ENCODE data around the gene MYO5A.
A peak's percentile ranks its signal among the peaks of the same experiment; 100 is the strongest.
"Not testable (repeated sequence)": the region's sequence is repeated elsewhere in the genome, so short reads cannot be mapped to it uniquely, and the experiment has no call there.

The MYO5A gene

GRCh38 chr15:52566889-52567288 is 38.2 kb upstream of the MYO5A start:
- H3K4me3 ChIP-seq (ENCODE audit: low read depth, low read length), result peak overlapping the region; percentile 81
- no peak for TF ChIP-seq CTCF (IDR thresholded peaks at IDR 0.05; ENCODE audit: low read depth, low read length)
- no peak for DNase-seq (ENCODE audit: low read depth, low spot score)
- in situ Hi-C loops (cut with HindIII; ENCODE audit: low sequenced_read_pairs), result no loop called here

GRCh38 chr15:52565417-52566358 is 37.0 kb upstream of the MYO5A start:
- in situ Hi-C loops (cut with HindIII; ENCODE audit: low sequenced_read_pairs); H3K4me3 ChIP-seq (ENCODE audit: low read depth, low read length): not testable (repeated sequence)
- DNase-seq (ENCODE audit: low read depth, low spot score), result peak; percentile 74

GRCh38 chr15:52563501-52564060 is 34.9 kb upstream of the MYO5A start:
- no peak for DNase-seq (ENCODE audit: low read depth, low spot score)
- no peak overlapping the region for H3K4me3 ChIP-seq (ENCODE audit: low read depth, low read length)
- TF ChIP-seq CTCF (IDR thresholded peaks at IDR 0.05; ENCODE audit: low read depth, low read length), result no peak
- in situ Hi-C loops (cut with HindIII; ENCODE audit: low sequenced_read_pairs), result no loop called here

- TF ChIP-seq CTCF (IDR thresholded peaks at IDR 0.05; ENCODE audit: low read depth, low read length), result no peak
- no peak overlapping the region for H3K4me3 ChIP-seq (ENCODE audit: low read depth, low read length)
- in situ Hi-C loops (cut with HindIII; ENCODE audit: low sequenced_read_pairs), result no loop called here
- DNase-seq (ENCODE audit: low read depth, low spot score), result peak; percentile 32
These were observed 30.9 kb upstream of the MYO5A start for GRCh38 chr15:52559575-52559974.

- TF ChIP-seq CTCF (IDR thresholded peaks at IDR 0.05; ENCODE audit: low read depth, low read length), result no peak
- no peak overlapping the region for H3K4me3 ChIP-seq (ENCODE audit: low read depth, low read length)
- no peak for DNase-seq (ENCODE audit: low read depth, low spot score)
- in situ Hi-C loops (cut with HindIII; ENCODE audit: low sequenced_read_pairs), result no loop called here
These were observed 30.3 kb upstream of the MYO5A start for GRCh38 chr15:52559022-52559421.

- TF ChIP-seq CTCF (IDR thresholded peaks at IDR 0.05; ENCODE audit: low read depth, low read length), result no peak
- in situ Hi-C loops (cut with HindIII; ENCODE audit: low sequenced_read_pairs), result no loop called here
- DNase-seq (ENCODE audit: low read depth, low spot score), result peak; percentile 78
- H3K4me3 ChIP-seq (ENCODE audit: low read depth, low read length), result no peak overlapping the region
These were observed 29.5 kb upstream of the MYO5A start for GRCh38 chr15:52558196-52558595.

GRCh38 chr15:52557274-52557641 is 28.6 kb upstream of the MYO5A start:
- DNase-seq (ENCODE audit: low read depth, low spot score), result no peak
- no peak for TF ChIP-seq CTCF (IDR thresholded peaks at IDR 0.05; ENCODE audit: low read depth, low read length)
- in situ Hi-C loops (cut with HindIII; ENCODE audit: low sequenced_read_pairs), result no loop called here

More at GRCh38 chr15:52557274-52557641, 28.6 kb upstream of the MYO5A start:
- H3K4me3 ChIP-seq (ENCODE audit: low read depth, low read length), result no peak overlapping the region

All from astrocyte of the spinal cord (primary cell).